HepG2 (cell line): ENCODE results near the gene POLA2. TPM values are rescaled to one million over a fixed set of nuclear protein-coding genes. Genes with fewer than 3 reads are reported as not detected.

Source experiments
- HNRNPK ChIP-seq: fragments of 200-400 bp; formaldehyde crosslinking; IDR thresholded peaks from 2 replicates; pipeline ENCODE4 v1.6.1; 2018; ENCODE audit warnings: low read length, low read depth, moderate library complexity, mild to moderate bottlenecking; ENCODE audit not compliant: poor library complexity, severe bottlenecking
- ZNF407 ChIP-seq: sonication (generic); formaldehyde crosslinking; IDR thresholded peaks from one replicate; pipeline ENCODE4 v1.5.1; 2020; ENCODE audit warnings: mild to moderate bottlenecking, missing genetic modification reagents; ENCODE audit errors: not compliant biosample characterization
- ZNF597 ChIP-seq: sonication (generic); formaldehyde crosslinking; IDR thresholded peaks from 2 replicates; pipeline ENCODE4 v1.5.0; 2020; ENCODE audit warnings: missing genetic modification reagents
- ZNF646 ChIP-seq: sonication (generic); formaldehyde crosslinking; IDR thresholded peaks from 2 replicates; pipeline ENCODE4 v1.9.0; 2021; ENCODE audit warnings: mild to moderate bottlenecking, missing genetic modification reagents
- polyA plus RNA-seq, 8 experiments: library from polyadenylated mRNA; depleted of rRNA in 3 of 8; stranded (reverse) in 7 of 8; unstranded in 1 of 8; fragments of >200 nt; fragmentation: Illumina TruSeq in 4 of 8; extraction: Trizol in 4 of 8; gene quantifications; 2 replicates each; pipeline versions ENCODE4 v1.2.1 to v1.2.3, GENCODE V29; 2011 to 2016; ENCODE audit warnings: low read depth in 4 of 8, missing spikeins in 1 of 8, mixed read lengths in 1 of 8; ENCODE audit not compliant: insufficient read depth in 1 of 8
- total RNA-seq, 5 experiments: library from RNA; depleted of rRNA; stranded (reverse); fragments of >200 nt; fragmentation: Illumina TruSeq; extraction: Trizol; gene quantifications; 2 replicates each; pipeline ENCODE4 v1.2.3, GENCODE V29; 2016; ENCODE audit warnings: low read depth in 1 of 5

POLA2 gene
- total and polyA plus RNA-seq, 2 of the 13 experiments (the other 11 are each of a cell fraction or from before 2014, with no cell fraction given), result 9.7 to 15.6 TPM

GRCh38 chr11:65314501-65315203, 52.9 kb downstream of the POLA2 start, which contains the start of gene CDC42EP2 (continued):
- no peak for TF ChIP-seq ZNF407 (CRISPR knock-in tag)
- no peak for TF ChIP-seq ZNF597 (CRISPR knock-in tag)
- TF ChIP-seq HNRNPK, result peak; percentile 21
- no peak for TF ChIP-seq ZNF646 (CRISPR knock-in tag)
